ENCODE results near the gene TRPV4. TPM values are rescaled to one million over a fixed set of nuclear protein-coding genes. Genes with fewer than 3 reads are reported as not detected.

TRPV4 gene
- polyA plus RNA-seq, 1 donor = 16.5 TPM

DNA sequence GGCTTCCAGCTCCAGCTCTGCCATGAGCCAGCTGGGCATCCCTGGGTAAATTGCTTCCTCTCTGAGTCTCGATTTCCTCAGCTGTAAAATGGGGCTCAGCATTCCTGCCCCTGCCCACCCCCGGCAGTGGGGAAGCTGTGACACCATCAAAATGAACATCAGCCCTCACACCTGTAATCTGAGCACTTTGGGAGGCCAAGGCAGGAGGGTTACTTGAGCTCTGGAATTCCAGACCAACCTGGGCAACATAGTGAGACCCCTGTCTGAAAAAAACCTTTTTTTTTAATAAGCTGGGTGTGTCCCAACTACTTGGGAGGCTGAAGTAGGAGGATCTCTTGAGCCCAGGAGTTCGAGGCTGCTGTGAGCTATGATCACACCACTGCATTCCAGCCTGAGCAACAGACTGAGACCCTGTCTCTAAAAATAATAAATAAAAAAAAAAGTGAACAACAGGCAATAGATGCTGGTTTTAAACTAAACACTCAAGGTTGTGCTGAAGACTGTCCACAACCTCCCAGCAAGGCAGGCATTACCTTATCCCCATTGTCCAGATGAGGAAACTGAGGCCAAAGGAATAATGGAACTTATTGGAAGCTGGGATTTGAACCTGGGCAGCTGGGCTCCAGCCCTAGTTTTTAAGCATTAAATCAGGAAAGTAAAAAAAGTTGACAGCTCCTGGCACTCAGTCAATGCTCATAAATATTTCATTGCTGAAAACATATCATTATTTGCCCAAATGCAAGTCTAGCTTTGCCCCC is 4.3 kb downstream of the TRPV4 start:
- no peak for DNase-seq

- no peak for DNase-seq
Measured at GRCh38 chr12:109827566-109828550, 5.3 kb downstream of the TRPV4 start.

- DNase-seq = no peak
Measured at GRCh38 chr12:109827080-109827479, 6.1 kb downstream of the TRPV4 start.

GRCh38 chr12:109824731-109825130 is 8.5 kb downstream of the TRPV4 start:
- no peak for DNase-seq

DNA sequence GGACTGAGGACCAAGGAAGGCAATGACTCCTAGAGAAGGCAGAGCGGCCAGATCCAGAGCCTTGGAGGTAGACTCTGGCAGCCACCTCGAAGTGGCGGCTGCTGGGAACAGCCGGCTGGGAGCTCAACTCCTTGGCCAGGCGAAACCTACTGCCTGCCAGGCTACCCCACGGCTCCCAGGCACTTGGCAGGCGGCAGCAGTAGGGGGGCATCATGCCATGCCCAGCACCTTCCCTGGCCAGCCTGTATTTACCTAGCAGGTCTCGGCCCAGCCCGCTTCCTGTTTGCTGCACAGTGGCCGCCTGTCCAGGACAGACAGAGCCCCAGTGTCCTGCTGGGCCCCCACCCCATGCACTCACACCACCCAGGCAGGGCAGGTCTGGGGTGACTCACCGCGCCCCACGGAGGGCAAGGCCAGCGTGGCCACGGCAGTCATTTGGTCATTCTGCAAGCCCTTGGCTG is 10.2 kb downstream of the TRPV4 start:
- DNase-seq = no peak

DNA sequence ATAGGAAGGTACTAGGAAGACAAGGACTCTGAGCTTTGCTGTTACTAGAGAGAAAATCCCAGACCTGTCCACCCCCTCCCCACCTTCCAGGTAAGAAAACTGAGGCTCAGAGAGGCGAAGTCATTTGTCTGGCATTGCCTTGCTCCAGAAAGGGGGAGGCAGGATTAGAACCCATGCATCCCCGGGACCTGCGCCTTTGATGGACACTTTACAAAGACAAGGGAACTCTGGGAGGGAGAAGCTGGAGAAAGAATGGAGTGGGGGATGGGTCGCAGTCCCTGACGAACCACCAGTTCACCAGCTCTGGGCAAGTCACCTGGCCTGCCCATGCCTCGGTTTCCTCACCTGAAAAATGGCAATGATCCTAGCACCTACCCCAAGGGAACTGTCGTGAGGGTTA is 10.8 kb downstream of the TRPV4 start:
- DNase-seq = no peak

GRCh38 chr12:109821968-109822367 is 11.2 kb downstream of the TRPV4 start:
- DNase-seq = no peak

- no peak for DNase-seq
Measured at GRCh38 chr12:109820816-109821381, 12.3 kb downstream of the TRPV4 start.

- no peak for DNase-seq
Measured at GRCh38 chr12:109818905-109819500, 14.2 kb downstream of the TRPV4 start.

DNA sequence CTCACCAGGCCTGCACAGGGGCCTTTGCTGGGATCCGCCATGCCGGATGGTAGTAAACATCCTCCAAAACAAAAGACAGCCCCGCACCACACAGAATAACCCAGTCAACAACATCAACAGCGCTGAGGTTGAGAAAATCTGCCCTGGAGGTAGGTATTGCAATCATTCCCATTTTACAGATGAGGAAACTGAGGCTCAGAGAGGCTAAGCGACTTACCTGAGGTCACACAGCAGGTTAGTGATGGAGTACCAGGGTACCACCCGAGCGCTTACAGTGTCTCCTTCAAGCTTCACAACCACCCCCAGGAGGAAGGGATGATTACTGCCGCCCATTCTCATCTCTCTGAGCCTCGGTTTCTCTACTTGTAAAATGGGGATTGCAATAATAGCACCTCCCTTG is 14.9 kb downstream of the TRPV4 start:
- no peak for DNase-seq

GRCh38 chr12:109817627-109818231 is 15.5 kb downstream of the TRPV4 start:
- DNase-seq = no peak

DNA sequence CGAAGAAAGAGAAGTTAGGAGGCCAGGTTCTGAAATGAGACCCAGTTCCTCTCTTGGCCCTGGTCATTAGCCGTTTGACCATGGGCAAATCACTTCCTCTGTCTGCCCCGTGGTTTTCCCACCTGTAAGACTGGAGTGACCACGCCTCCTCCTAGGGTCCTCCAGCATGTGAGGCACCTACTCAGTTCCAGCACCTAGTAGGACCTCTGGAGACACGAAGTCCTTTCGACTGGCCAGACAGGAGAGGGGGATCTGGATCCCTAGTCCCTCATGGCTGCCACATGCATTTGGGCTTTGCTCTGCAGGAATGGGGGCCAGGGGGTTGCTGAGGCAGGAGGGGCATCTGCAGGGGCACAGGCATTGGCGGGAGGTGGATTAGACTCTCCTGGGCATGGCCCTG is 16.3 kb downstream of the TRPV4 start:
- no peak for DNase-seq

GRCh38 chr12:109815757-109816617 is 17.2 kb downstream of the TRPV4 start:
- DNase-seq = no peak

GRCh38 chr12:109815225-109815624 is 18.0 kb downstream of the TRPV4 start:
- no peak for DNase-seq

DNA sequence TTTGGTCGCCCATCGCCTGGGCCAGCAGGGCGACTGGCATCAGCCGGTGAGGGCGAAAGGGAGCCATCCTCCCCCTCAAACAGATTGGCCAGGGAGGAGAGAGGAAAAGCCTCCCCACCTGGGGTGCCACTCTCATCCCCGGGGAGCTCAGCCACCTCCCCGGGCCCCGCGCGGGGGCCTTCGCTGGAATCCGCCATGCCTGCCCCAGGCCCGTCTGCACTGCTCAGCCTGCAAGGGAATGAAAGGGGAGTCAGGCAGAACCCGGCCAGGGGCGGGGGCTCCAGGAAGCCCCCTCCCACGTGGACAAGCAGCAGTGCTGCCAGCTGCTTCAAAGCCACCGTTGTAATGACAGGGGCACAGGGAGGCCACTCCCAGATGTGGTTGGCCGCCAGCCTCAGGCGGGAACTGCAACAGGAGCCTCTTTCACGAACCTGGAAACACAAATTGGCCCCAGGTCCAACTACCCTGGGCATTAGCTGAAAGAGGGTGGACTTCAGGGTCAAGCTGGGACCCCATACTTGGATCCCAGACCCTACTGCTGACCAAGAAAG is 18.5 kb downstream of the TRPV4 start:
- DNase-seq = no peak

- DNase-seq = no peak
Measured at GRCh38 chr12:109813810-109814416, 19.3 kb downstream of the TRPV4 start.

GRCh38 chr12:109811624-109811995 is 21.6 kb downstream of the TRPV4 start:
- no peak for DNase-seq

DNA sequence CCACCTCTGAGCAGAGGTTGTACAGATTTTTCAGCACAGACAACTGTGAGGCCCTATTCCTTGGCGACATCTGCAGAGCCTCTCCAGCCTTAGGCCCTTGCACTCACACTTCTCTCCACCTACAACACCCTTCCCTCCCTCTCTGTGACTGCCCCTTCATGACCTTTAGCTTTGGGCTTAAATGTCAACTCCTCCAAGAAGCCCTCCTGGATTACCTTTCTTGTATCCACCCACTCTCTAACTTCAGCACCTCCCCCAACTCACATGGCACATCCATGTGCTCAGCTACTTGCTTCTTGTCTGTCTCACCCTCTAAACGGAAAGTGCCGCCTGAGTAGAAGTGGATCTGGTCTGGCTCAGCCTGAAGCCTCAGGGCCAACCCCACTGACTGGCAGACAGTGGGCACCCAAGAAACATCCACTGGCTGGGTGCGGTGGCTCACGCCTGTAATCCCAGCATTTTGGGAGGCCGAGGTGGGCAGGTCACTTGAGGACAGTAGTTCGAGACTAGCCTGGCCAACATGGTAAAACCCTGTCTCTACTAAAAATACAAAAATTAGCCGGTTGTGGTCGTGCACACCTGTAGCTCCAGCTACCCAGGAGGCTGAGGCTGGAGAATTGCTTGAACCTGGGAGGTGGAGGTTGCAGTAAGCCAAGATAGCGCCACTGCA is 22.1 kb downstream of the TRPV4 start:
- no peak for DNase-seq

DNA sequence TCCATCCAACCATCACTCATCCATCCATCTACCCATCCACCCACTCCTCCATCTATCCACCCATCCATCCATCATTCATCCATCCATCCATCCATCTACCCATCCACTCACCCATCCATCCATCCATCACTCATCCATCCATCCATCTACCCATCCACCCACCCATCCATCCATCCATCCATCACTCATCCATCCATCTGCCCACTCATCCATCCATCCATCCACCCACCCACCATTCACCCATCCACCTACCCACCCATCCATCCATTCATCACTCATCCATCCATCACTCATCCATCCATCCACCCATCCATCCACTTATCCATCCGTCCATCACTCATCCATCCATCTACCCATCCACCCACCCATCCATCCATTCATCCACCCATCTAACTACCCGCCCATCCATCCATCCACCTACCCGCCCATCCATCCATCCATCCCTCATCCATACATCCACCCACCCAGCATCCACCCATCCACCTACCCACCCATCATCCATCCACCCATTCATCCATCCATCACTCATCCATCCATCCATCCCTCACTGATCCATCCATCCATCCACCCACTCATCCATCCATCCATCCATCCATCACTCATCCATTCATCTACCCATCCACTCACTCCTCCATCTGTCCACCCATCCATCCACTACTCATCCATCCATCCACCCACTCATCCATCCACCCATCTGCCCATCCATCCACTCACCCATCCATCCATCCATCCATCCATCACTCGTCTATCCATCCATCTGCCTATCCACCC is 24.1 kb downstream of the TRPV4 start:
- no peak for DNase-seq
